Measurements from ENCODE around the gene NELL2. TPM values are rescaled to one million over a fixed set of nuclear protein-coding genes. Genes with fewer than 3 reads are reported as not detected.

The NELL2 gene
- total RNA-seq, 4 donors from 2014 or later, result 0.23 to 11.4 (median 1.7) TPM

- no peak for DNase-seq
- no peak for TF ChIP-seq CTCF (IDR thresholded peaks at IDR 0.05)
- TF ChIP-seq POLR2A (IDR thresholded peaks at IDR 0.05), result no peak
- intact Hi-C loops (cut with DNase I), result no loop called here
- H3K27me3 ChIP-seq, result no peaks in the 10 kb centered on the region
- H3K9me3 ChIP-seq, result no peaks in the 10 kb centered on the region
- H3K4me3 ChIP-seq, result no peak overlapping the region
- H3K4me1 ChIP-seq, result no peaks in the 10 kb centered on the region
- H3K36me3 ChIP-seq, result no peaks in the 10 kb centered on the region
- no peak overlapping the region for H3K27ac ChIP-seq
- 61 to 75% methylated on average over 4 of the region's 4 CpGs for whole genome bisulfite sequencing, 2 donors
These were observed 59.6 kb downstream of the NELL2 start for GRCh38 chr12:44816446-44817017.

GRCh38 chr12:44812062-44812461, 64.1 kb downstream of the NELL2 start:
- Histone ChIP-seq H3K4me1 (no peaks in the 10 kb centered on the region), H3K4me3 (no peak overlapping the region), H3K27ac (no peak overlapping the region), H3K27me3 (no peaks in the 10 kb centered on the region), H3K9me3 (no peaks in the 10 kb centered on the region), H3K36me3 (no peaks in the 10 kb centered on the region)
- intact Hi-C loops (cut with DNase I), result no loop called here
- TF ChIP-seq POLR2A (IDR thresholded peaks at IDR 0.05), result no peak
- TF ChIP-seq CTCF (IDR thresholded peaks at IDR 0.05), result peak in 1 of 6 experiments; percentile 32
- no peak for DNase-seq
- WGBS, 2 donors, result 100% methylated on average over 1 of the region's 1 CpG

GRCh38 chr12:44804068-44804467, 72.0 kb downstream of the NELL2 start:
- H3K9me3 ChIP-seq, result no peaks in the 10 kb centered on the region
- intact Hi-C loops (cut with DNase I), result no loop called here
- no peak overlapping the region for H3K27ac ChIP-seq
- H3K27me3 ChIP-seq, result no peaks in the 10 kb centered on the region
- no peak for DNase-seq
- no peak for TF ChIP-seq POLR2A (IDR thresholded peaks at IDR 0.05)
- TF ChIP-seq CTCF (IDR thresholded peaks at IDR 0.05), result no peak
- no peaks in the 10 kb centered on the region for H3K4me1 ChIP-seq
- H3K36me3 ChIP-seq, result no peaks in the 10 kb centered on the region
- H3K4me3 ChIP-seq, result no peak overlapping the region

- intact Hi-C loops (cut with DNase I), result no loop called here
- no peaks in the 10 kb centered on the region for H3K36me3 ChIP-seq
These were observed 80.1 kb downstream of the NELL2 start for GRCh38 chr12:44795970-44796369.

GRCh38 chr12:44788731-44789130, 87.4 kb downstream of the NELL2 start:
- H3K9me3 ChIP-seq, result no peaks in the 10 kb centered on the region
- no peaks in the 10 kb centered on the region for H3K27me3 ChIP-seq
- no peaks in the 10 kb centered on the region for H3K36me3 ChIP-seq
- no peaks in the 10 kb centered on the region for H3K4me1 ChIP-seq
- no peak for DNase-seq
- intact Hi-C loops (cut with DNase I), result no loop called here
- TF ChIP-seq POLR2A (IDR thresholded peaks at IDR 0.05) (no peak), CTCF (IDR thresholded peaks at IDR 0.05) (no peak)
- no peak overlapping the region for H3K27ac ChIP-seq
- WGBS, 2 donors, result 36 to 81% methylated on average over 2 to 4 of the region's 4 CpGs
- H3K4me3 ChIP-seq, result no peak overlapping the region

More at GRCh38 chr12:44795970-44796369, 80.1 kb downstream of the NELL2 start:
- TF ChIP-seq CTCF (IDR thresholded peaks at IDR 0.05) (no peak), POLR2A (IDR thresholded peaks at IDR 0.05) (no peak)
- DNase-seq, result no peak
- H3K9me3 ChIP-seq, result no peaks in the 10 kb centered on the region
- H3K4me1 ChIP-seq, result no peaks in the 10 kb centered on the region
- H3K27ac ChIP-seq, result no peak overlapping the region
- H3K27me3 ChIP-seq, result no peaks in the 10 kb centered on the region
- H3K4me3 ChIP-seq, result no peak overlapping the region

Measured in esophagus squamous epithelium (tissue), 5 donors.